ENCODE data around the gene FNIP2. TPM values are rescaled to one million over a fixed set of nuclear protein-coding genes. Genes with fewer than 3 reads are reported as not detected.
"Not testable (repeated sequence)": the region's sequence is repeated elsewhere in the genome, so short reads cannot be mapped to it uniquely, and the experiment has no call there.

Gene FNIP2
- total and polyA plus RNA-seq, 10 donors: 2.4 to 59.1 (median 36.7) TPM

DNA sequence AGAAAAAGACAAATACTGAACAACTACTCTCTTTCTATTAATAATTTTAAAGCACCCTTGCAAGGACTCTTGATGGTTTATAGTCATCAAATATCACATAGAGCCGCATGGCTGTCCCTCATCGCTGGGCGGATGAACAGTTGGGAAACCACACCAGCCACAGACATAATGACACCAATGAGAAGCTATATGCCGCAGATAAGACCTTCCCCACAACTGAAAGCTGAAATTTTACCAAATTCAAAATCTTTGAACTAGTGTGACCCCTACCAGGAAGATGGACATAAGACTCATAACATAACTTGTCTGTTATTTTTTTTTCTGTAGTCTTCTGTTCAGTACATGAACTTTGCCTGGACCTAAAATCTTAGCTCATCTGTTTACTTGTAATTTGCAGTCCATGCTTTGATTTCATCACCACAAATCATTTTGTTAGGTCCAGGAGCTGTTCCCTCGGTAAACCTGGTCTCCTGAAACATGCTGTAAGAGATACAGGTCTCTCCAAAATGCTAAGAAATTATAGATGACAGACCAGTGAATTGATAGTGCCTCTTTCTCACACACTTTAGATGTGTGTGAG lies 176.8 kb downstream of the FNIP2 start:
- no peak for DNase-seq
- TF ChIP-seq CTCF (IDR thresholded peaks at IDR 0.05 in 8 of 11, conservative IDR thresholded peaks at IDR 0.05 in 3 of 11) (no peak), POLR2AphosphoS5 (IDR thresholded peaks at IDR 0.05) (no peak), POLR2A (IDR thresholded peaks at IDR 0.05) (no peak)
- no peak overlapping the region for H3K4me3 ChIP-seq
- 76 to 84% (median 81%) methylated on average over 5 of the region's 5 CpGs for WGBS, 5 donors
- no peaks in the 10 kb centered on the region for H3K27me3 ChIP-seq (replicated peaks in 1 of 7)
- peaks cover 0 to 10% (median 0%) of the 10 kb centered on the region in 6 donors for H3K4me1 ChIP-seq
- H3K36me3 ChIP-seq: no peaks in the 10 kb centered on the region
- intact Hi-C loops (cut with DNase I; ENCODE audit: low total_unique reads): no loop called here
- peaks cover 0 to 3% (median 0%) of the 10 kb centered on the region in 8 donors for H3K9me3 ChIP-seq
- H3K27ac ChIP-seq: no peak overlapping the region

DNA sequence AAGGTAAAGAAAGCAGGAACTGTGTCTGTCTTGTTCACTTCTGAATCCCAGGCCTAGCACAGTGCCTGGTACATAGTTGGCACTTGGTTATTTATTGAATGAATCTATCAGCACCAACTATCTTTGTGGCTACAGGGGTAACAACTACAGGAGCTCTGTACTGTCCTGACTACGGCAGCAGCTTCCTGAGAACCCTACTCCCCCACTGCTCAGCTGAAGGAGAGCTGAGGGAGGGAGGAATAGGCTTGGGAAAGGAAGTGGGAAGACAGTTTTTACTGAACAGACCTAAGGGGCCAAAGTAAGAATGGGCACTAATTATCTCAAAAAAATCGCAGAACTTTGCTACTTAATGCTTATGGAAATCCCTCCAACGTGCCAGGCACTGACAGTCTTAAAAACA lies 178.0 kb downstream of the FNIP2 start:
- peaks cover 0 to 10% (median 0%) of the 10 kb centered on the region in 6 donors for H3K4me1 ChIP-seq
- H3K9me3 ChIP-seq: peaks cover 0 to 10% (median 7%) of the 10 kb centered on the region in 8 donors
- WGBS, 5 donors: 68 to 94% (median 84%) methylated on average over 3 of the region's 3 CpGs
- no peak for DNase-seq
- intact Hi-C loops (cut with DNase I; ENCODE audit: low total_unique reads): no loop called here
- H3K4me3 ChIP-seq: no peak overlapping the region
- H3K27me3 ChIP-seq (replicated peaks in 1 of 7): no peaks in the 10 kb centered on the region
- no peak for TF ChIP-seq POLR2A (IDR thresholded peaks at IDR 0.05)
- TF ChIP-seq CTCF (IDR thresholded peaks at IDR 0.05 in 8 of 11, conservative IDR thresholded peaks at IDR 0.05 in 3 of 11): no peak
- TF ChIP-seq POLR2AphosphoS5 (IDR thresholded peaks at IDR 0.05): no peak
- no peaks in the 10 kb centered on the region for H3K36me3 ChIP-seq
- no peak overlapping the region for H3K27ac ChIP-seq

GRCh38 chr4:158948071-158948470 lies 179.2 kb downstream of the FNIP2 start:
- Histone ChIP-seq H3K36me3 (no peaks in the 10 kb centered on the region), H3K9me3 (peaks cover 0 to 22% (median 19%) of the 10 kb centered on the region in 8 donors), H3K4me1 (peaks cover 0 to 10% (median 0%) of the 10 kb centered on the region in 6 donors), H3K27ac (no peak overlapping the region), H3K4me3 (no peak overlapping the region), H3K27me3 (replicated peaks in 1 of 7) (no peaks in the 10 kb centered on the region)
- WGBS, 5 donors: 90 to 100% (median 94%) methylated on average over 2 of the region's 2 CpGs
- TF ChIP-seq CTCF (IDR thresholded peaks at IDR 0.05 in 8 of 11, conservative IDR thresholded peaks at IDR 0.05 in 3 of 11): no peak
- TF ChIP-seq POLR2A (IDR thresholded peaks at IDR 0.05): no peak
- no peak for TF ChIP-seq POLR2AphosphoS5 (IDR thresholded peaks at IDR 0.05)
- DNase-seq: no peak
- intact Hi-C loops (cut with DNase I; ENCODE audit: low total_unique reads): no loop called here

- peak overlapping the region in 1 of 8 donors; percentile 24 for H3K27ac ChIP-seq
- DNase-seq: no peak
- intact Hi-C loops (cut with DNase I; ENCODE audit: low total_unique reads): no loop called here
Measured at GRCh38 chr4:158949099-158949498, 180.3 kb downstream of the FNIP2 start.

DNA sequence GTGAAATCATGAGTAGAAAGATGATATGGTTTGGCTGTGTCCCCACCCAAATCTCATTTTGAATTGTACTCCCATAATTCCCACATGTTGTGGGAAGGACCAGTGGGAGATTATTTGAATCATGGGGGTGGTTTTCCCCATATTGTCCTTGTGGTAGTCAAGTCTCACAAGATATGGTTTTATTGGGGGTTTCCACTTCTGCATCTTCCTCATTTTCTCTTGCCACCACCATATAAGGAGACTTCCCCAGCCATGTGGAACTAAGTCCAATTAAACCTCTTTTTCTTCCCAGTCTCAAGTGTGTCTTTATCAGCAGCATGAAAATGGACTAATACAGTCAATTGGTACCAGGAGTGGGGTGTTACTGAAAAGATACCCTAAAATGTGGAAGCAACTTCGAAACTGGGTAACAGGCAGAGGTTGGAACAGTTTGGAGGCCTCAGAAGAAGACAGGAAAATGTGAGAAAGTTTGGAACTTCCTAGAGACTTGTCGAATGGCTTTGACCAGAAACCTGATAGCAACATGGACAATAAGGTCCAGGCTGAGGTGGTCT lies 183.5 kb downstream of the FNIP2 start:
- peaks cover 0 to 32% (median 28%) of the 10 kb centered on the region in 8 donors for H3K9me3 ChIP-seq

More at GRCh38 chr4:158949099-158949498, 180.3 kb downstream of the FNIP2 start:
- Histone ChIP-seq H3K27me3 (replicated peaks in 1 of 7) (no peaks in the 10 kb centered on the region), H3K9me3 (peaks cover 0 to 32% (median 28%) of the 10 kb centered on the region in 8 donors), H3K4me3 (no peak overlapping the region), H3K4me1 (peaks cover 0 to 10% (median 0%) of the 10 kb centered on the region in 6 donors), H3K36me3 (no peaks in the 10 kb centered on the region)
- TF ChIP-seq POLR2A (IDR thresholded peaks at IDR 0.05): no peak
- TF ChIP-seq CTCF (IDR thresholded peaks at IDR 0.05 in 8 of 11, conservative IDR thresholded peaks at IDR 0.05 in 3 of 11): no peak
- no peak for TF ChIP-seq POLR2AphosphoS5 (IDR thresholded peaks at IDR 0.05)

GRCh38 chr4:158956345-158956744 lies 187.5 kb downstream of the FNIP2 start:
- DNase-seq; H3K27ac ChIP-seq; H3K4me1 ChIP-seq; H3K4me3 ChIP-seq; intact Hi-C loops (cut with DNase I; ENCODE audit: low total_unique reads); H3K36me3 ChIP-seq; H3K27me3 ChIP-seq (replicated peaks in 1 of 7): not testable (repeated sequence)
- H3K9me3 ChIP-seq: peaks cover 0 to 27% (median 24%) of the 10 kb centered on the region in 8 donors
- WGBS, 5 donors: 81 to 97% (median 92%) methylated on average over 9 of the region's 9 CpGs

More for the DNA sequence above, 183.5 kb downstream of the FNIP2 start:
- intact Hi-C loops (cut with DNase I; ENCODE audit: low total_unique reads); H3K27me3 ChIP-seq (replicated peaks in 1 of 7); H3K27ac ChIP-seq; H3K36me3 ChIP-seq; H3K4me3 ChIP-seq; DNase-seq: not testable (repeated sequence)
- WGBS, 5 donors: 86 to 92% (median 87%) methylated on average over 2 of the region's 2 CpGs
- H3K4me1 ChIP-seq: peaks cover 0 to 10% (median 0%) of the 10 kb centered on the region in 6 donors
